Adipose tissue (tissue), 3 donors: ENCODE measurements around the gene GMPR. TPM values are rescaled to one million over a fixed set of nuclear protein-coding genes. Genes with fewer than 3 reads are reported as not detected.
"Not testable (repeated sequence)": the region's sequence is repeated elsewhere in the genome, so short reads cannot be mapped to it uniquely, and the experiment has no call there.

Experiments used
- H3K27ac ChIP-seq: one replicate; pipeline ENCODE4 v1.5.1; 2013; ENCODE audit warnings: low read depth, low read length
- WGBS, 3 donors: extraction: QIAGEN DNeasy Blood & Tissue Kit; methylation state at CpG; one replicate each; pipeline ENCODE4 v1.1.7; 2013; 5-methylcytosine and 5-hydroxymethylcytosine counted together
- polyA plus RNA-seq, 3 donors: library from polyadenylated mRNA; stranded (reverse); fragments of 200-250 nt; gene quantifications; one replicate each; pipeline ENCODE4 v1.2.3, GENCODE V29; 2013
- donor health status: healthy with polysubstance abuse.
- donor health status: Bipolar disorder and iron deficiency.
- donor health status: healthy.

The GMPR gene
- polyA plus RNA-seq, 3 donors = 3.8 to 7.7 (median 5.2) TPM

DNA sequence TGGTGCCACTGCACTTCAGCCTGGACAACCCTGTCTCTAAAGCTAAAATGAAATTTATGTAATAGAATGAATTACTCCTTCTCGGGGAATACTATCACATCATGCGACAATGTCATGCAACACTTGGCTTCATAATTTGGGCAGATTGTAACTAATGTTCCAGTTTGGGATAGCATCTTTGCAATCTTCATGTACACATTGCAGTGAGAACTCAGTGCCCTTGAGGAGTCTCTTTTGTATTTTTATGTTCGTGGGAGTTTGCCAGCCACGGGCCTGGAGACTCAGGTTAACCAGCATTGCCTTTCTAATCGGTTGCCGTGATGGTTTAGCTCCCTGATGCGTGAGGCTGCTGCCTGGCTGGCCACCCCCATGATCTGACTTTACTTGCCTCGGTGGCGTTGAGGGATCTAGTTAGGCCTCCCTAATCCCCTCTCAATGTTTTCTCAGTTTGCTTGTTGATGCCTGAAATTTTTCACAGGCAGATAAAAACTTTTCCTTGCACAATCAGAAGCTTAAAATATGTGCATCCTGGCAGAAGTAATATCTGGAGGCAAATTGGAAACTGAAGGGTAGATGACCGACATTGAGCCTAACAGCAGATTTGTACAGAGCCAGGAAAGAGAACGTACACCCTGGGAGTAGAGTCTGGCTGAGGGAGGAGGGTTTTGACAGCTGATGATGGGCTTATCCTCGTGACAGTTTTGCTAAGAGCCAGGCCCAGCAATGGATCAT is 2.4 kb downstream of the GMPR start:
- WGBS, 3 donors = 87 to 94% (median 90%) methylated on average over 12 of the region's 12 CpGs
- no peak overlapping the region for H3K27ac ChIP-seq

DNA sequence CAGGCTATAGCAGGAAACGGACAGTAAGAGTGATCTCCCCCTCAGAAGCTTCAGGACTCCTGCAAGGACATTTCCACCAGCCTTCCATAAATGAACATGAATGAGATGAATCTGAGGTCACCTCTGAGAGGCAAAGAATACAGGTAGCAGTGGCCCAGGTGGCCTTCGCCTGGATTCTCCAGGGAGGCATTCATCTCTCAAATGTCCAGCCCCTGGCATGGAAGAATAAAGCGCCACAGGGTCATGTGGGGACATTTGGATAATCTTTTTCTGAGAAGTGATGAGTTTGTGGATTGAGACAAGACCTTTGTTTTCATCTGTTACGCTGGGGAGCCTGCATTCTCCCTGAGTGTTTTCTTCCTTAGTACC is 2.9 kb downstream of the GMPR start:
- no peak overlapping the region for H3K27ac ChIP-seq
- 90 to 92% (median 92%) methylated on average over 4 of the region's 4 CpGs for WGBS, 3 donors

DNA sequence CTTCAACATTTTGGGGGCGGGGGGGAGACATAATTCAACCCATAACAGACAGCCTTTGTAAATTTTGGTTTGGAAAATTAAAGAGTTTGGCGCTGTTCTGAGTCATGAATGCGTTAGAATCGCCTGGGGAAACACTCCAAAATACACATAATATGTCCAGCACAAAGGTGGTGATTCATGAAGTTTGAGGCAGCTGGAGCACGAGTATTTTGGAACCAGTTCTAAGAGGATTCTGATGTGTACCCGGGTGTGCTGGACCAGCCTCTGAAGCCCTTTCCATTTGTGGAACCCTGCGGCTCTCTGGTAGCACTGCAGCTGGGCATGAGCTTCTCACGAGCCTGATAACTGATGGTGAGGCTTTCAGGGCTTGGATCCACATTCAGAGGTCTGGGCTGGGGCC is 4.7 kb downstream of the GMPR start:
- H3K27ac ChIP-seq = no peak overlapping the region
- 72 to 79% (median 78%) methylated on average over 8 of the region's 8 CpGs for WGBS, 3 donors

DNA sequence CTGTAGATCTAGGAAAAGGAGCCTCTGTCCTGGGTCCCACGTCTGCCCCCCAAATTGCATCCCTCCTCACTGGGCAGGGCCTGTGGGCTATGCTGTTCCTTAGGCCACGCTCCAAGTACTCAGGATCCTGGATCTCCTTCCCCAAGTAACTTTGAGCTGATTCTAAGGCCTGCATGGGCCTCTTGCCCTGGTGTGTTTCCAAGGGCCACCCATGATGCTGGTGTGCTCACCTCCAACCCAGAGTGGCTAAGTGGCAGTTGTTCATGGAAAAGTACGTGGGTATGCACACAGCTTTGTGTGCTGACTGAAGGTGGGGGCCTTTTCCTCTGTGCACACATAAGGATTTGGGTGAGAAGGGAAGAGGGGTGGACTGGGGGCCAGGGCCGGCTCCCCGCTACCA is 5.3 kb downstream of the GMPR start:
- WGBS, 3 donors = 88 to 92% (median 89%) methylated on average over 5 of the region's 5 CpGs
- no peak overlapping the region for H3K27ac ChIP-seq

DNA sequence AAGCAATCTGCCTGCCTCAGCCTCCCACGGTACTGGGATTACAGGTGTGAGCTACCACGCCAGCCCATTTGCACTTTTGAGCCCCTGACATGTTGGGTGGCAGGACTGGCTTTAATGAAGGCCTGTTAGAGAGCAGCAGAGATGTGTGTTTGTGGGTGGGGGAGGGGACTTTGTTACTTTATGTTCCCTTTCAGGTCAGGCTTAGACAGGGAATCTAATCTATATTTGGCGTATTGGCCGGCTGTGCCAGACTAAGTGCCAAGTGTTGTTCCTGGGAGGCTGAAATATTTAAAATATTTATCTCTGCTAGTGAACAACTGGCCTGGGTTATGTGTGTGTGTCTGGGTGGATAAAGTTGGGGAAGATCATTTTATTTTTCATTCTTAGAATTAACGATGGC is 6.1 kb downstream of the GMPR start:
- WGBS, 3 donors = 39 to 85% (median 81%) methylated on average over 5 of the region's 5 CpGs

DNA sequence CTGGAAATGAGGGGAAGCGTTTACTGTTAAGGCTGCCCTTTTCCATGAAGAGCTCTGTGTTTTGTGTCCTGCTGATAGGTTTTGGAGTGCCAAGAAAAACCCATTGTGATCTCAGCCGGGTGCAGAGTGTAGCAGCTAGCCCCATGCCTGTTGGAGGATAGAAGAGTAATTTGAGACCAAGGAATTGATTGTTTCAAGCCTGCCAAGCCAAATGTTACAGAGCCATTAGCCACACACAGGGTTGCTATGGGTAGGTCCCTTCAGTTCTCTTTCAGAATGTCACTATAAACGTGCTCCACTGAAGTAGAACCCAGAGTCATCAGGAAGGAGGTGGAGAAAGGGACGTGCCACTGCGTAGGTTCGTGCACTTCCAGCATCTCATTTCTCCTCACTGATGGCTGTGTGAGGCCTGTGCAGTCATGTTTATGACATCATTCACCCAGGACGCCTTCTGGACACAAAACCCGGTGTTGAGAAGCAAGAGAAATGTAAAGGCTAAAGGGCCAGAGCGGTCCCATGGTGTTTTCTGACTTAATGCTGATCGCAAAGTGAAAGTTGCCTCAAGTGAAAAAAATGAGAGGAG is 6.6 kb downstream of the GMPR start:
- WGBS, 3 donors = 64 to 87% (median 81%) methylated on average over 10 of the region's 10 CpGs
- no peak overlapping the region for H3K27ac ChIP-seq

More for the DNA sequence above, 6.1 kb downstream of the GMPR start:
- no peak overlapping the region for H3K27ac ChIP-seq

DNA sequence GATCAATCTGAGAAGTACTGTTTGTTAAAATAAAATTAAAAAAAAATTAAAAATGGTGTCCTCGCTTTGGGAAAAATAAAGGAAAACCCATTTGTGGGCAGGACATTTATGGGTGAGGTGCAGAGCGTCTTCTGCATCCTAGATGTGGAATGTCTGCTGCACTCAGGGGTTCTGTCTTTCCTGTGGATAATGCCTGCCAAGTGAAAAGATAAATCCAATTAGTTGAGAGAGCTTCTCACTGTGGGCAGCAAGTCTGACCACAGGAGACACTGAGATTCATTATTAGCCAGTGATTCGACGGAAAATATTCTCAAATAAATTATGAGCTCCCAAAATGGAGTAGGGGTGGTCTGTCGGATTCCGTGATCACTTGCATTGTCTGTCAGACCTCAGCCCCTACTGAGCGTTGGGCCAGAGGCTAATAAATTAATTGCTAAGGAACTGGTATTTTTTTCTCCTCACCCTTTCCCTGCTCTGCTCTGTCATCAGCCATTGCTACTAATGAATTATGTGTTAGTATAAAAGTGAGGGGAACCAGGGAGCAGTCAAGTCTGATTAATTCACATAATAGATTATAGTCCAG is 10.0 kb downstream of the GMPR start:
- 93 to 97% (median 94%) methylated on average over 7 of the region's 7 CpGs for WGBS, 3 donors

DNA sequence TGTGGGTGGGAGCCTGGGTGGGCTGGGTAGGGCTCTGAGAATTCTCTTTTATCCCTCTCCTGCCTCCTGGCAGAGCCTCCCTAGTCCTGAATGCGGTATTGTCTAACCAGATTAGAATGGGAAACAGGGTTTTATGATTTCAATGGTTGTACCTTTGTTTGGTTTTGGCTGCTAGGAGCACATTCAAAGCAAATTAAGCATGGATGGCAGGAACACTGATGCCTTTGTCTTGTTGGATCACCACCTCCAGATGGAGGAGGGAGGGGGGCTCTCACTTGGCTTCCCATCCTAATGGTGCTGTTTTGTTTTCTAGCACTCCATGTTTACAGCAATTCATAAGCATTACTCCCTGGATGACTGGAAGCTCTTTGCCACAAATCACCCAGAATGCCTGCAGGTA is 11.6 kb downstream of the GMPR start:
- H3K27ac ChIP-seq = no peak overlapping the region
- 79 to 86% (median 80%) methylated on average over 1 of the region's 1 CpG for WGBS, 3 donors

More for the DNA sequence above, 10.0 kb downstream of the GMPR start:
- H3K27ac ChIP-seq = no peak overlapping the region

DNA sequence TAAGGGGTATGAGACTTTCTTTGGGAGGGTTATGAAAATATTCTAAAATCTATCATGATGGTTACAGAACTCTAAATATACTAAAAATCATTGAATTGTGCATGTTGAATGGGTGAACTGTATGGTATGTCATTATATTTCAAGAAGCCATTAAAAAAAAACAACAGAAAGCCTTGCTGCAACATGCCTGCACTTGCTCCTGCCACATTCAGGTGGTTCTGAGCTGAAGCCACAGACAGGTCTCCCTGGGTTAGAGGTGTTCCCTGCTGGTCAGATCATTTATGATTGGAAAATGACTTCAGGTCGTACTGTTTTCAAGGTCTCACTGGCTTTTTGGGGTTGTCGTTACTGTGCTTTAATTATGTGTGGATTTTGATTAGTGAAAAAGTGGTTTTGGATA is 13.3 kb downstream of the GMPR start:
- 91 to 96% (median 92%) methylated on average over 2 of the region's 2 CpGs for WGBS, 3 donors
- H3K27ac ChIP-seq = no peak overlapping the region

DNA sequence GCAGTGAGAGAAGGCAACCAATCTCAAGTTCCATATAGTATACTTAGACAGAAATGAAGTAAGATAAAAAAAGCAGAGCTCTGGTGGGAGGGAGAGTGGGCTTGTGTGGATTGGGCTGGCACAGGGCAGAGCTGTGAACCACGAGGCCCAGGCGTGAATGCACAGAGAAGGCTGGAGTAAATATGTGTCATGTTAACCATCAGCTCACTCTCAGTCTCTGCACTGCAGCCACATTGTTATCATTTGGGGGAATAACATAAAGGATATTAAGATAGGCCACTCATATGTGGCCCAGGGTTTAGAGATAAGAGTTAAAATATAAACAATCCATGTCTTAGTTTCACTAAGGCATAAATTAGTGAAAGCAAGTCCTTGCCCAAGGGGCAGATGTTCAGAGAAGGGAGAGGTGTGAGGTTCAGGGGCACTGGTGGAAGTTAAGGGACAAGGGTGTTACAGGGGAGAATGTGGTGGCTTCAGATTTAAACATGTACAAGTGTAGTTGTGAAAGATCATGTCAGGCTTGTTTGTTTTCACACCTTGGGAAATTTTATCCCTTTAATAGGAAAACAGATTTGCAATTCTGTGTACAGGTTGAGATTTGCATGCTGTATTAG is 14.4 kb downstream of the GMPR start:
- no peak overlapping the region for H3K27ac ChIP-seq
- WGBS, 3 donors = 73 to 81% (median 76%) methylated on average over 2 of the region's 2 CpGs

DNA sequence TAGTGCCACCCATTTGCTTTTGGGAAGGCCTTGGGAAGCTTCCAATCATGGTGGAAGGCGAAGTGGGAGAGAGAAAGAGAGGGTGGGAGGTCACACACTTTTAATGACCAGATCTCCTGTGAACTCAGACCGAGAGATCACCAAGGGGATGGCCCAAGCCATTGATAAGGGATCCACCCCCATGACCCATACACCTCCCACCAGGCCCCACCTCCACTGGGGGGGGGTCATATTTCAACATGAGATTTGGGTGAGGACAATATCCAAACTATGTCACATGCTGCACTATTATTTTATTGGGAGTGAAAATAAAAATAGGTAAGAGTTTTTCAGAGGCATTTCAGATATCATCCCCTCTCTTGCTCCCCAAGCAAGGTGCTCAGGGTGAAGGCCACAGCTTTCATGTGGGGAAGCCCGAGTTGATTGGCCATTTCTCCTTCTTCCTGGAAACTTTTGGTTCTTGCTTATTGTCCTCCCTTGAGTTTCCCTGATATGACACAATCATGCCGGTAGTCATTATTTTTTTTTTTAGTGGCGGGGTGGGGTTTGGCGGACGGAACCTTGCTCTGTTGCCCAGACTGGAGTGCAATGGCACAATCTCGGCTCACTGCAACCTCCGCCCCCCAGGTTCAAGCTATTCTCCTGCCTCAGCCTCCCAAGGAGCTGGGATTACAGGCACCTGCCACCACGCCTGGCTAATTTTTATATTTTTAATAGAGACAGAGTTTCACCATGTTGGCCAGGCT is 15.2 kb downstream of the GMPR start:
- no peak overlapping the region for H3K27ac ChIP-seq
- 82 to 94% (median 88%) methylated on average over 10 of the region's 10 CpGs for WGBS, 3 donors

DNA sequence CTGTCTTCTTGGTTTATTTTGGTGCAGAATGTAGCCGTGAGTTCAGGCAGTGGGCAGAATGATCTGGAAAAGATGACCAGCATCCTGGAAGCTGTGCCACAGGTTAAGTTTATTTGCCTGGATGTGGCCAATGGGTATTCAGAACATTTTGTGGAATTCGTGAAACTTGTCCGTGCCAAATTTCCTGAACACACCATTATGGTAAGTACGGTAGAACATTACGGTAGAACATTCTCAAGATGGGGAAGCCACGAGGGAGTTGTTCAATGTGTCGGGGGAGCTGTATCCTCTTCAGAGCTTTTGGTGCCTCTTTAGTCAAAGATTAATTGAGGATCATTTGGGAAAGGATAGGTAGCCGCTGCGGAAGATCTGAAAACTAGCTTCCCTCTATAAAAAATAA is 16.1 kb downstream of the GMPR start:
- H3K27ac ChIP-seq = no peak overlapping the region
- WGBS, 3 donors = 94 to 96% (median 95%) methylated on average over 9 of the region's 9 CpGs

DNA sequence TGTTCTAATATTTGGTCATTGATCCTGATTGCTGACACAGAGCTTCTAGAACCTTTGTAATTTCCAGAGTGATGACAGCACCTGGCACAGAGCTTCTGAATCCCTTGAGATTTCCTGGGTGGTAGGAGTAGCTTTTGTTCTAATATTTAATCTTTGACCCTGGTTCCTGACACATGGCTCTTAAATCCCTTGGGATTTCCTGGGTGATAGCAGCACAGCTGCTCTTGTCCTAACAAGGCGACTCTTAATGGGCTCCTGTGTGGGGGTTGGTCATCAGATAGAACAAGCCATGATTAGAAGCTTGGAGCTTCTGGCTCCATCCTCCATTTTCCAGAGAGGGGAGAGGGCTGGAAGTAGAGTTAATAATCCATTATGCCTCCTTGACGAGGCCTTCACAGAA is 18.4 kb downstream of the GMPR start:
- WGBS, 3 donors = 91 to 96% (median 93%) methylated on average over 2 of the region's 2 CpGs
- H3K27ac ChIP-seq = no peak overlapping the region

DNA sequence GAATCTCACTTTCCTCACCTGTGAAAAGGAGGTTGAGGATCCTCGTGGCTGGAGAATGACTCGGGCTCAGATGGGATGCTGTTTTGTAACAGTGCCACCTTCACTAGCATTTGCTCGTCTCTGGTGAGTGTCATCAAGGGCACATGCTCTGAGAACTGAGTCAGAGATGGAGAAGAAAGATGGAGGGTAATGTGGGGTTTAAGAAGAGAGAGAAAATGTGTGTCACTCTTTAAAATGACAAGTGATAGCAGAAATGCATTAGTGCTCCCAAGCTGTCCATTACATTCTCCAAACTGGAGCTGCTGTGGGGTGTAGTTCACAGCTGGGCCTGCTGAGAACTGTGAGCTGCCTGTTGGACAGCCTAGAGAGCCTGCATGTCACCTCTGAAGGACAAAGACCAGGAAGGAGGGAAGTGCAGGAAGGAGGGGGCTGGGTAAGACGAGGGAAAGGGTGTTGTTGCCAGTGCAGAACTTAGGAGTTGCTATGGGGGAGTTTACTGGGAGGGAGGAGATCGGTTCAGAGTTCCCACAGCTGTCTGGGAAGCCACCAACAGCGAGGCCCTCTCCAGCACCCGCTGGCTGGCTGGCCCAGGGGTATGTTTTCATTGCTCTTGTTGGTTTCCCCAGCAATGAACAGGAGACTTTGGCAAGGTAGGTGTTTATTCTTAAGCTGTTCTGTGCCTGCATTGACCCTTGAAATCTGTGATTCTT is 19.8 kb downstream of the GMPR start:
- 70 to 80% (median 71%) methylated on average over 7 of the region's 7 CpGs for WGBS, 3 donors
- H3K27ac ChIP-seq = no peak overlapping the region

DNA sequence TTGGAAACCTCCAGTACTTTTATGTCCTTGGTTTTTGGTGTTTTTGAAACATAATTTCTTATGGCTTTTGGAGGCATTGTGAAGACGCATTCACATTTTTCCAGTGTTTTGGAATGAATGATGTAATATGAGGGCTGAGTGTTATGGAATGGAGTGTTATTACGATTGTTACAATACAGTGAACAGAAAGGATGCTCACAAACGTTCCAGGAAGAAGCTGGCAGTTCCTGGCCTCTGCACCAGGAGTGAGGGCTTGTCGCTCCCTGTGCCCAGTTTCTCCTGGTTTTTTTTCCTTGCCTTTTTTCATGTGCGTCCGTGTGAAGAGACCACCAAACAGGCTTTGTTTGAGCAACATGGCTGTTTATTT is 20.3 kb downstream of the GMPR start:
- no peak overlapping the region for H3K27ac ChIP-seq
- WGBS, 3 donors = 78 to 86% (median 80%) methylated on average over 6 of the region's 6 CpGs

DNA sequence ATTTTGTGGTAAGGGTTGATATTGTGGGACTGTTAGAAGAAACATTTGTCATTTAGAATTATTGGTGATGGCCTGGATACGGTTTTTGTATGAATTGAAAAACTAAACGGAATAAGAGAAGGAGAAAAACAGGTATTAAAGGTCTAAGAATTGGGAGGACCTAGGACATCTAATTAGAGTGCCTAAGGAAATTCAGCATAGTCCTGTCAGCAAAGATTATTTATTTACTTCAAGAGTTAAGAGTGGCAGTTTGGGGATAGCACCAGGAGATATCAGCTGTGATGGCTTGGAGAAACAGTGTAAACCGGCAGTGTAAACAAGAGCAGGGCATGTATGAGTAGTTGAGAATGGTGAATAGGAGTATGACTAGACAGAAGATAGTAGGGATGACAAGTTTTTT is 21.2 kb downstream of the GMPR start:
- H3K27ac ChIP-seq = not testable (repeated sequence)
- WGBS, 3 donors = 88 to 93% (median 90%) methylated on average over 2 of the region's 3 CpGs

DNA sequence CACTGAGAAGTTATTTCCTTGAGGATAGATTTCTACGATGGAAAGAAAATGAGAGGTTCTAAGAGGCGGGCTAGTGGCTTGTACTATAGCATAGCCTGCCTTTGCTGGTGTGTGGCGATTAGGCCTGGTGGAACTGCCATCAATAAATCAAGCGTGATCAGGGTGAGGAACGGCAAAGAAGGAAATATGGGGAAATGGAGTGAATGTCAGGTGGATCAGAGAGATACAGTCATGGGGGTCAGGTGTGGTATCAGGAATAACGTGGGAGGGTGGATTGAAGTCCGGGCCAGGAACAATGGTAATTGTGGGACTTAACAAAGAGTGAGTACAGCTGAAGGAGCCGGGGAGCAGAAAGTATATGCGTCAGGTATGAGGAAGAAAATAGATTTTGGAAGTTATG is 22.2 kb downstream of the GMPR start:
- WGBS, 3 donors = 83 to 88% (median 86%) methylated on average over 6 to 7 of the region's 9 CpGs
- not testable (repeated sequence) for H3K27ac ChIP-seq

DNA sequence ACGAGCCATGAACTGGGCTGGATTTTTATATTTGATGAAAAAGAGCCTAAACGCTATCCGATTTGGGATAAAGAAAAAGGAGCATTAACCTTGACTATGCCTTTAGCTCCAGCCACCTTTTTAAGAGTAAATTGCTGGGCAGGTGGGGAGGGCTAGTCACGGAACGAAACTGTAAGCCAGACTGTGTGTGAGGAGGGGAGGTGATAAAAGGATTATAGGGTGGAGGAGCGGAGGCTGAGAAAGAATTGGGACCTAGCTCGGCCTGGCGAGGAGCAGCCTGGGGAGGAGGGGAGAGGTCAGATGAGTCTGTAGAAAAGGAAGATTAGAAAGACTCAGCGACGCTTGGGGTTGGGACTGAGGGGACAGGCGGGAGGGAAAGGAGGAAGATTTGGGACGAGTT is 24.4 kb downstream of the GMPR start:
- WGBS, 3 donors = 90 to 91% (median 90%) methylated on average over 10 to 11 of the region's 12 CpGs
- not testable (repeated sequence) for H3K27ac ChIP-seq
